COR-L47 (cell line): ENCODE measurements around the gene CYP1B1.
"Not testable (repeated sequence)": the region's sequence is repeated elsewhere in the genome, so short reads cannot be mapped to it uniquely, and the experiment has no call there.

Experiments
- DNase-seq: peaks from one replicate; lab custom pipeline; 2025; lab: John Stamatoyannopoulos, UW

CYP1B1 gene

DNA sequence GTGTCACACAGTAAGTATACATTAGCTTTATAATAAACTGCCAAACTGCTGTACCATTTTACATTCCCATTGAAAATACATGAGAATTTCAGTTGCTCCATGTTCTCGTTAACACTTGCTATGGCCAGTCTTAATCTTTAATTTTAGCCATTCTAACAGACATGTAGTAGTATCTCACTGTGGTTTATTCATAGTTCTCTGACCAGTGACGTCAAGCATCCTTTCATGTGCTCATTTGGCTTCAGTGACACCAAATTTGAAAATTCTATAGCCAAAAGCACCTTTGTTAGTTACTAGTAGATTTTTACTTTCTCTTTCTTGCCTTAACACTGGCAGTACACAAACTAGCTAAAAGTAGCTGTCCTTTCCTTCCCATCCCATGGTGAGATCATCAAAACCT is 43.0 kb downstream of the CYP1B1 start:
- no peak for DNase-seq

DNA sequence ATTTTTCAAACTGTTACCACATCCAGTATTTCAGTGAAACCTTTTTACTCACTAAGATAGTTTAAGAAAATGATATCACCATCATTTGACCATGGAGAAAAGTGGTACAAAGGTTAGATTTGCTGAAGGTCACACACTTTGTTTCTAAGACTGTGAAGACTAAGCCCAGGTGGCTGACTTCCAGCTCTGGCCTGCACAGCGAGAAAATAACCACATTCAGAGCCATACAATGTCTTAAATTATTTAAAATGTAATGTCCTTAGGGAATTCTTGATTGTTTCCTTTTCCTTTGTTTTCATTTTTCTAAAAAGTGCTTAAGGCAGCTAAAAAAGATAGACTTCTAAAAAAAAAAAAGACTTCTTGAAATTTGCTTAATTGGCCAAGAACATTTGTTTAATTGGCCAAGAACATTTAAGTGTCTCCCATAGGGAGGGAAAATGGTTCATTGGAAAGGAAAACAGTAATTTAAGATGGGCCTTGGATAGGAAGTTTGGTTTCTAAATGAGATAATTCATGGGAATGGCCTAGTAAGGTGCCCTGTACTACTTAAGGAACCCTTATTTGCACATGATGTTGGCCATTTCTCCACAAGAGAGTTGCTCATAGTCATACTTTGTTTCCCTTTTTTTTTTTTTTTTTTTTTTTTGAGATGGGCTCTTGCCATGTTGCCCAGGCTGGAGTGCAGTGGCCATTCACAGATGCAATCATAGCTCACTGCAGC is 45.2 kb downstream of the CYP1B1 start:
- DNase-seq = no peak

DNA sequence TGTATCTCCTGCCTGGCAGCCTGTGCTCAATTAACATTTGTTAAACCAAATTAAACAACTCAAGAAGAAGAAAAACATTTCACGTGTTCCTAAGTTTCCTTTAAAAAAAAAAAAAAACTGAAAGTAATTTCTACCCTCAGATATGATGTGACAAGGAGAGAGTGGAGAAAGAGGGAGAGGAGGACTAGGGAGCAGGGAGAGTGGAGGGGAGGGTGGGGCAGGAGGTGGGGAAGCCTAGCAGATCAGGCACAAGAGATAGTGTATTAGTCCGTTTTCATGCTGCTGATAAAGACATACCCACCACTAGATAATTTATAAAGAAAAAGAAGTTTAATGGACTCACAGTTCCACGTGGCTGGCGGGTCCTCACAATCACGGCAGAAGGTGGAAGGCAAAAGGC is 46.4 kb downstream of the CYP1B1 start:
- no peak for DNase-seq

DNA sequence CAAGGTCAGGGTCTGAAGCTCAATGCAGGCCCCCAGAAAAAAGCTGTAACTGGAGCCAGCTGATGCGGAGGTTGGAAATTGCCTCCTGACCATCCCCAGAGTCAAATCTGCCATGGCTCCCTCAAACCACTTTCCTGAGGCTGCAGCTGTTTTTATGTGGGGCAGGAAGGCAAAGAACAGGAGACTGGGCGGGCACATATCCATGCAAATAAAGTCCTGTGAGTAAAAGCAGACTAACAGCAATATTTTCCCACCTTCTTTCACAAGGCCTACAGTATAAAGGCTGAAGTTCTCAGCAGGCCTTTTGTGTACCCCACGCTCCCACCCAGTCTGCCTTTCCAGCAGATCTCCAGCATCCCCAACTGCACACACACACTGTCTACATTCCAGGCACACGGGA is 47.1 kb downstream of the CYP1B1 start:
- DNase-seq = no peak

DNA sequence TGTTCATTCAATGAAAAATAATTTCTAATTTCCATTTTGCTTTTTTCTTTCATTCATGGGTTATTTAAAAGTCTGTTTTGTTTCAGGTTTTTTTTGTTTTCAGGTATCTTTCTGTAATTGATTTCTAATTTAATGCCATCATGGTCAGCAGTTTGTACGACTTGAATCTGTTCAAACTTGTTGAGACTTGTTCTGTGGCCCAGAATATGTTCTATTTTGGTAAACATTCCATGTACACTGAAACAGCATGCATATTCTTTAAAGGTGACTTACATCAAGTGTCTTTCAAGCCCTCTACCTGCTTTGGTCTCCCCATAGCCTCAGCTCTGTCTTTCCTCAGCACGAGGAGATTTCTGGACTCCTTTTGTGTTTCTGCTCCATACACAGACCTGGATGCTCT is 49.1 kb downstream of the CYP1B1 start:
- DNase-seq = no peak

DNA sequence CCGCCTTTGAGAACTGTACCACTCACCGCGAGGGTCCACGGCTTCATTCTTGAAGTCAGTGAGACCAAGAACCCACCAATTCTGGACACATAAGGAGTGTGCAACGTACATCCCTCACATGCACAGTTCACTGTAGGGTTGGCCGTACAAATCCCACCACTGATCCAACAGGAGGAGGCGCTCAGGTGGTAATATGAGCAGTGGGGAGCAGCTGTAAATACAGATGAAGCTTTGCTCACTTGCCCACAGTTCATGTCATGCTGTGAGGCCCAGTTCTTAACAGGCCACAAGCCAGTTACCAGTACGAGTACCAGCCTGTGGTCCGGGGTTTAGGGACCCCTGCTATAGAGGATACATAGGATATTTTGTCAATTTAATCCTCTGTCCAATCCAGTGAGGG is 54.4 kb downstream of the CYP1B1 start:
- no peak for DNase-seq

DNA sequence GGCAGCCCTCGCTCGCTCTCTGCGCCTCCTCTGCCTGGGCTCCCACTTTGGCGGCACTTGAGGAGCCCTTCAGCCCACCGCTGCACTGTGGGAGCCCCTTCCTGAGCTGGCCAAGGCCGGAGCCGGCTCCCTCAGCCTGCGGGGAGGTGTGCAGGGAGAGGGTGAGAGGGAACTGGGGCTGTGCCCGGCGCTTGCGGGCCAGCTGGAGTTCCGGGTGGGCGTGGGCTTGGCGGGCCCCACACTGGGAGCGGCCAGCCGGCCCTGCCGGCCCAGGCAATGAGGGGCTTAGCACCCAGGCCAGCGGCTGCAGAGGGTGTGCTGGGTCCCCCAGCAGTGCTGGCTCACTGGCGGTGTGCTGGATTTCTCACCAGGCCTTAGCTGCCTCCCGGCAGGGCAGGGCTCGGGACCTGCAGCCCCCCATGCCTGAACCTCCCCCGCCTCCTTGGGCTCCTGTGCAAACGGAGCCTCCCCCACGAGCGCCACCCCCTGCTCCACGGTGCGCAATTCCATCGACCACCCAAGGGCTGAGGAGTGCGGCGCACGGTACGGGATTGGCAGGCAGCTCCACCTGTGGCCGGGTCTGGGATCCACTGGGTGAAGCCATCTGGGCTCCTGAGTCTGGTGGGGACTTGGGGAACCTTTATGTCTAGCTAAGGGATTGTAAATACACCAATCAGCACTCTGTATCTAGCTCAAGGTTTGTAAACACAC is 55.4 kb downstream of the CYP1B1 start:
- DNase-seq = not testable (repeated sequence)

DNA sequence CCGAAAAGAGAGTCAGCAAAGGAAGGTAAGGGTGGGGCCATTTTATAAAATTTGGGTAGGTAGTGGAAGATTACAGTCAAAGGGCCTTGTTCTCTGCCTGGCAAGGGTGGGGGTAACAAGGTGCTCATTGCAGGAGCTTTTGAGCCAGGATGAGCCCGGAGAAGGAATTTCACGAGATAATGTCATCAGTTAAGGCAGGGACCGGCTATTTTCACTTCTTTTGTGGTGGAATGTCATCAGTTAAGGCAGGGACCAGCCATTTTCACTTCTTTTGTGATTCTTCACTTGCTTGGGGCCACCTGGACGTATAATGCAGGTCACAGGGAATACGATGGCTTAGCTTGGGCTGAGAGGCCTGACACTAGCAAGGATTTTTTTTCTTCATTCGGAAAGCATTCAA is 58.1 kb downstream of the CYP1B1 start:
- DNase-seq = no peak
